Liver (tissue), 3 donors: Measurements from ENCODE around the gene TTLL3.

ENCODE experiments used
- CTCF ChIP-seq: fragments of 150-350 bp; IDR thresholded peaks from 2 replicates; pipeline ENCODE4 v1.5.1; 2017; ENCODE audit warnings: improper control_type of control experiment, low read depth, low read length; ENCODE audit not compliant: missing input control
- EGR1 ChIP-seq, 2 donors: IDR thresholded peaks; 2 replicates each; pipeline ENCODE4 v1.6.1; 2016 to 2018; ENCODE audit warnings: antibody characterized with exemption in 2 of 2, low read depth in 2 of 2
- FOXA1 ChIP-seq: IDR thresholded peaks from 2 replicates; pipeline ENCODE4 v1.6.1; 2016; ENCODE audit warnings: antibody characterized with exemption
- GABPA ChIP-seq, 2 donors: IDR thresholded peaks in 1 of 2; conservative IDR thresholded peaks in 1 of 2; 2 replicates each; pipeline ENCODE4 v1.6.1; 2016; ENCODE audit warnings: antibody characterized with exemption in 2 of 2, mild to moderate bottlenecking in 1 of 2, moderate library complexity in 1 of 2
- JUND ChIP-seq, 2 donors: IDR thresholded peaks; 2 replicates each; pipeline ENCODE4 v1.6.1; 2016; ENCODE audit warnings: antibody characterized with exemption in 2 of 2
- RAD21 ChIP-seq, 2 donors: IDR thresholded peaks; 2 replicates each; pipeline ENCODE4 v1.6.1; 2016; ENCODE audit warnings: antibody characterized with exemption in 2 of 2, mild to moderate bottlenecking in 2 of 2
- REST ChIP-seq: IDR thresholded peaks from 2 replicates; pipeline ENCODE4 v1.6.1; 2016; ENCODE audit warnings: antibody characterized with exemption, mild to moderate bottlenecking
- RXRA ChIP-seq, 2 donors: IDR thresholded peaks; 2 replicates each; pipeline ENCODE4 v1.6.1; 2017 to 2018; ENCODE audit warnings: antibody characterized with exemption in 2 of 2, mild to moderate bottlenecking in 1 of 2
- SP1 ChIP-seq: IDR thresholded peaks from 2 replicates; pipeline ENCODE4 v1.6.1; 2018; ENCODE audit warnings: antibody characterized with exemption, mild to moderate bottlenecking
- TAF1 ChIP-seq: conservative IDR thresholded peaks from 2 replicates; pipeline ENCODE4 v1.6.1; 2016; ENCODE audit warnings: antibody characterized with exemption, mild to moderate bottlenecking
- YY1 ChIP-seq: IDR thresholded peaks from 2 replicates; pipeline ENCODE4 v1.6.1; 2016; ENCODE audit warnings: antibody characterized with exemption, mild to moderate bottlenecking
- ZBTB33 ChIP-seq: IDR thresholded peaks from 2 replicates; pipeline ENCODE4 v1.6.1; 2016; ENCODE audit warnings: antibody characterized with exemption
- donor health status: healthy.
- donor health status: healthy.

DNA sequence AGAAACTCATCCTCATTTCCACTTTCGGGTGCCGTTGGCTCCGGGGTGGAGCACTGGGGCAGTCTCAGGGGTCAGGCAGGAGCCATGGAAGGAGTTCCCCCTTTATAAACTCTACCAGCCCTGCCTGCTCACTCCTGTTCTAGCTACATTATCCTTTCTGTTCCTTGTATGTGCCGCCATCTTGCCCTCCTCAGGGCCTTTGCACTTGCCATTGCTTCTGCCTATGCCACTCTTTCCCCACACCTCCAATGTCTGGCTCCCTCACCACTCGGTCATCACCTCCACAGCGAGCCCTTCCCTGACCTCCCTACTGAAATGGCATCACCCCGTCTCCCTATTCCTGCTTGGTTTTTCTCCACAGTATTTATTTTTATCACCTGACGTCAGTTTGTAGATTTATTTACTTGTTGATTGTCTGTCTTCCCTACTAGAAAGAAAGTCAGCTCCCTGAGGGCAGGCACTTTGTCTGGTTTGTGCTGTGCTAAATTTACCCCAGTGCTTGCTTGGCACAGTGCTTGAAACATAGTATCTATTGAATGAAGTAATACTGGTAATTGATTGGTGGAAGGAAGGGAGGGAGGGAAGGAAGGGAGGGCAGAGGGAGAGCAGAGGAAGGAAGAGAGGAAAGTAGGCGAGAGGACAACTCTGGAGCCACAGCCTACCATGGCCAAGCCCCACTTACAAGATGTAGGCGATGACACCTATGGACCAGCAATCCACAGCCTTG is 49.1 kb upstream of the TTLL3 start:
- TF ChIP-seq CTCF, result no peak
- TF ChIP-seq JUND (IDR thresholded peaks at IDR 0.05), result no peak
- TF ChIP-seq YY1, result no peak
- no peak for TF ChIP-seq GABPA (IDR thresholded peaks at IDR 0.05 in 1 of 2, conservative IDR thresholded peaks at IDR 0.05 in 1 of 2)
- no peak for TF ChIP-seq FOXA1
- no peak for TF ChIP-seq RAD21 (IDR thresholded peaks at IDR 0.05)
- no peak for TF ChIP-seq ZBTB33
- no peak for TF ChIP-seq EGR1 (IDR thresholded peaks at IDR 0.05; ENCODE audit: low read depth in 2 of 2)
- no peak for TF ChIP-seq REST
- TF ChIP-seq TAF1, result no peak
- TF ChIP-seq SP1, result no peak
- TF ChIP-seq RXRA (IDR thresholded peaks at IDR 0.05), result no peak
